G401 (cell line): ENCODE results near the gene C1QL4. TPM values are rescaled to one million over a fixed set of nuclear protein-coding genes. Genes with fewer than 3 reads are reported as not detected.
"Not testable (repeated sequence)": the region's sequence is repeated elsewhere in the genome, so short reads cannot be mapped to it uniquely, and the experiment has no call there.

Experiments used
- DNase-seq: peaks from one replicate; pipeline ENCODE4 v3.0.0-alpha.2; 2015; ENCODE audit warnings: low spot score
- in situ Hi-C: cut with HindIII; loops from 2 replicates; pipeline ENCODE4 v1.10.0; 2016; ENCODE audit warnings: low sequenced_read_pairs, mixed read lengths
- total RNA-seq: library from RNA; depleted of rRNA; stranded (reverse); fragments of >200 nt; shearing (Covaris generic); gene quantifications from 2 replicates; pipeline ENCODE4 v1.2.3, GENCODE V29; 2014

C1QL4 gene
- total RNA-seq, 1 experiment from 2014 or later: 9.7 TPM

DNA sequence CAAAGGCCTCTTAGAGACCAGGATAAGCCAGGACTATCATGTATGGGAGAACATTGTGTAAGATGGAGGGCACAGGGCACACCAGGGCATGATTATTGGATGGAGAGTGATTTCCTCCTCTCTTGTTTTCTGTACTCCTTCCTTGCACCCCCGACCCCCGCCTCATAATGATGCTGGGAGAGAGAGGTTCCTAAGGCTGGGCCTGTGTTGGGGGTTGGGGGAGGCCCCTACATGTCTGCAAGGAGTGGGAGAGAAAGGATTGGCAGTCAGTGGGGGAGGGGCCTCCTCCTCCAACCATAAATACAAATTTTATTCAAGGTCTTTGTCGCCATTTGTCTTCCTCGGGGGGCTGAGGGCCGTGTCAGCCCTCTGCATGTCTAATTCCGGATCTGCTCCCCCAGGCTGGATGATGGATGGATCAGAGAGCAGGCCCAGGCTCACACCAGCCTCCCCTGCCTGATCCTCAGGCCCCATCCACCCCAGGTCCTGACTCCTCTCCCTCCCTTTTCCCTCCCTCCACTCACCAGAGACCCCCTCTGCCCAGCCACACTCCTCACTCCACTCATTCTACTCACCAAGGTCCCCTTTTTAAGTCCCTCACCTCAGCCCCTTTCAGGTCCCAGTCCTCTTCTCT, 2.0 kb upstream of the C1QL4 start:
- in situ Hi-C loops: no loop called here
- no peak for DNase-seq

- no peak for DNase-seq
- in situ Hi-C loops: no loop called here
Observed at GRCh38 chr12:49335955-49336644, 888 bp downstream of the C1QL4 start.

- in situ Hi-C loops: no loop called here
- no peak for DNase-seq
Observed at GRCh38 chr12:49335118-49335954, 1.7 kb downstream of the C1QL4 start.

DNA sequence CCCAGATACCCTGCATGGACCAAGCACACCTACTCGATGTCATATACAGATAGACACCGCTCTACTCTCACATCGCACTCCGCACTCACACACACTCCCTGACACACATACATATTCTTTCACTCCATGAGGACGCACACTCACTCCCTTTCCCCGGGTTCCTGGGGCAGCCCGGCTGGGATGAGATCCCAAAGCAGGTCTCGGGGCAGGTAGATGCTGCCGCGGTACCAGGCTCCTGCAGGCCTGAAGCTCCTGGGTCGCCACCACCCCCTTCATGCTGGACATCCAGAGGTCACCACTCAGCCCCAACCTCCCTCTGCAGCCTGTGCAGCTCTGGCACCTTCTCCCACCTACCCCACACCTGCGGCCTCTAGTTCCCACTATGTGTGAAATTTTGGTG, 2.3 kb downstream of the C1QL4 start:
- no peak for DNase-seq

GRCh38 chr12:49334226-49334625, 2.8 kb downstream of the C1QL4 start:
- in situ Hi-C loops: no loop called here
- DNase-seq: no peak

More for the DNA sequence above, 2.3 kb downstream of the C1QL4 start:
- in situ Hi-C loops: no loop called here

GRCh38 chr12:49333778-49334177, 3.2 kb downstream of the C1QL4 start:
- DNase-seq, in situ Hi-C loops: not testable (repeated sequence)

GRCh38 chr12:49332891-49333371, 4.1 kb downstream of the C1QL4 start:
- in situ Hi-C loops: no loop called here
- no peak for DNase-seq

GRCh38 chr12:49332441-49332861, 4.5 kb downstream of the C1QL4 start:
- no peak for DNase-seq
- in situ Hi-C loops: no loop called here

DNA sequence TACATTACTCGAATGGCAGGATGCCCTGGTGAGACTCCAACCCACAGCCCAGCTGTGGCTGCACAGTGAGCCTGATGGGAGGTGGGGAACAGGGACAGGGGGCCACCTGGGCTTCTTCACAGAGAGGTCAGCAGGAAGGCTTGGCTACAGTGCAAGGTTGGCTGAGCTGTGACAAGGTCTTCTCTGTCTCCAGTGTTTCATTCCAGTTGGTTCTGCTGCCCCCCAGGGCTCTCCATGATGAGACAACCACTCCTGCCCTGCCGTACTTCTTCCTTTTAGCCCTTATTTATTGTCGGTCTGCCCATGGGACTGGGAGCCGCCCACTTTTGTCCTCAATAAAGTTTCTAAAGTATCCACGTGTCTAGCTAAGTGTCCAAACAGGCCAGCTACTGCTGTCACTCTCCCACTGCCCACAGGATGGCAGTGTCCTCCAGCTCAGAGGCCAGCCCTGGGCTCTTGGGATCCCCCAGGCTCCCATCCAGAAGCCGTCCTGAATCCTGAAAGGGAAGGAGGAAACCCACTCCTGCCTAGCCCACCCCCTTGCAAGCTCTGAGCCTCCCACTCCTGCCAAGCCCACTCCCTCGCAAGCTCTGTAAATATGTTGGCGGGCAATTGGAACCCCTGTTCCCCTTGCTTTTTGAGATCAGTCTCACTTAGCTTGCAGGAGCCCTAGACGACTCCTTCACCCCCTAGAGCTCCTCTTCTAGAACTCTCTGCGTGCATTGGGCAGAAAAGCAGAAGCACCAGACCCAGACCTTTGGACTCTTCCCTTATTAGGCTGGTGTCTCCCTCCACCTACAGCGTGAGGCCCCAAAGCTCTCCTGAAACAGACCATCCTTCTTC, 5.4 kb downstream of the C1QL4 start:
- in situ Hi-C loops: no loop called here
- peak; percentile 75 for DNase-seq

GRCh38 chr12:49330631-49331379, 6.2 kb downstream of the C1QL4 start:
- in situ Hi-C loops: no loop called here
- no peak for DNase-seq

DNA sequence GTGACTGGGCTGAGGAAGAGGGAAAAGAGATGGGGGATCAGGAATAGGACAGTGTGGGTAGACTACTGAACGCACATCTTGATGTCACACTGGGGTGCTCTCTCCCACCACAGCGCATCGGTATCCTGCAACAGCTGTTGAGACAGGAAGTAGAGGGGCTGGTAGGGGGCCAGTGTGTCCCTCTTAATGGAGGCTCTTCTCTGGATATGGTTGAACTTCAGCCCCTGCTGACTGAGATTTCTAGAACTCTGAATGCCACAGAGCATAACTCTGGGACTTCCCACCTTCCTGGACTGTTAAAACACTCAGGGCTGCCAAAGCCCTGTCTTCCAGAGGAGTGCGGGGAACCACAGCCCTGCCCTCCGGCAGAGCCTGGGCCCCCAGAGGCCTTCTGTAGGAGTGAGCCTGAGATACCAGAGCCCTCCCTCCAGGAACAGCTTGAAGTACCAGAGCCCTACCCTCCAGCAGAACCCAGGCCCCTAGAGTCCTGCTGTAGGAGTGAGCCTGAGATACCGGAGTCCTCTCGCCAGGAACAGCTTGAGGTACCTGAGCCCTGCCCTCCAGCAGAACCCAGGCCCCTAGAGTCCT, 6.9 kb downstream of the C1QL4 start:
- no peak for DNase-seq

DNA sequence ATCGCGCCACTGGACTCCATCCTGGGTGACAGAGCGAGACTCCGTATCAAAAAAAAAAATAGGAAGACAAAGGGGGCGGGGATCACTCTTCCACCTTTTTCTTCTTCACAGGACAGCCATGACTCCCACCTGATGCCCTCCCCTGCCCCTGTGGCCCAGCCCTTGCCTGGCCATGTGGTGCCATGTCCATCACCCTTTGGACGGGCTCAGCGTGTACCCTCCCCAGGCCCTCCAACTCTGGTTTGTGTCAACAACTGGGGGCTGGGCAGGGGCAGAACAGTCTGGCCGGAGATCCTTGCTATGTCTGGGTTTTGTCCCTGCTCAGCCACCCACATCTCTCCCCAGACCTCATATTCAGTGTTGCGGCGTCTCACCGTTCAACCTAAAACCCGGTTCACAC, 8.2 kb downstream of the C1QL4 start:
- in situ Hi-C loops: no loop called here
- DNase-seq: no peak

More for the DNA sequence above, 6.9 kb downstream of the C1QL4 start:
- in situ Hi-C loops: no loop called here

DNA sequence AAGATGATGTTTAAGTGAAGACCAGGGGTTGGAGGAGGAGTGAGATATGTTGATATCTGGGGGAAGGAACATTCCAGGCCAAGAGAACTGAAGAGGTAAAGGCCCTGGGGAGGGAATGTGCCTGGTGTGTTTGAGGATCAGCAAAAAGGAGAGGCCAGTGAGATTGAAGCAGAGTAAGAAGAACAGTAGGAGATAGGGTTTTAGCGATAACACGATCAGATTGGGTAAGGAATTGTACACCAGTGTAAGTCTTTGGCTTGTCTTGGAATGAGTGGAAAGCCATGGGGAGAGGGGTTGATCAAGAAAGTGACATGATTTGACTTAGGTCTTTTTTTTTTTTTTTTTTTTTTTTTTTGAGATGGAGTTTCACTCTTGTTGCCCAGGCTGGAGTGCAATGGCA, 9.1 kb downstream of the C1QL4 start:
- in situ Hi-C loops: no loop called here
- DNase-seq: no peak

- in situ Hi-C loops: no loop called here
- no peak for DNase-seq
Observed at GRCh38 chr12:49327368-49327767, 9.6 kb downstream of the C1QL4 start.

DNA sequence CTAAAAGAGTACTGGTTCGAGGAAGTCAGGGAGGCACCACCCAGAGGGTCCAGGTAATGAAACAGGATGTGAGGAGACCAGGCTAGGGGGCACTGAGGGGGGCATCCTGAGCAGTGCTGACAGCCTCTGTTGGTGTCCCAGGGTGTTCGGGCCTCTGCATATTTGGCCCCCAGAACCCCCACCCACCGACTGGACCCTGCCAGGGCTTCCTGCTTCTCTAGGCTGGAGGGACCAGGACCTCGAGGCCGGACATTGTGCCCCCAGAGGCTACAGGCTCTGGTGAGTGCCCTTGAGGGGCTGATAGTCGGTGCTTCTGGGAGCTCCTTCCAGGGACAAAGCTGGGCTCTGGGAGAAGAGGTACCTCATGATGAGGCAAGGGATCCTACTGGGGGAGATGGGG, 11.4 kb downstream of the C1QL4 start:
- no peak for DNase-seq
- in situ Hi-C loops: no loop called here

GRCh38 chr12:49323524-49324097, 13.4 kb downstream of the C1QL4 start:
- in situ Hi-C loops: no loop called here
- DNase-seq: no peak

DNA sequence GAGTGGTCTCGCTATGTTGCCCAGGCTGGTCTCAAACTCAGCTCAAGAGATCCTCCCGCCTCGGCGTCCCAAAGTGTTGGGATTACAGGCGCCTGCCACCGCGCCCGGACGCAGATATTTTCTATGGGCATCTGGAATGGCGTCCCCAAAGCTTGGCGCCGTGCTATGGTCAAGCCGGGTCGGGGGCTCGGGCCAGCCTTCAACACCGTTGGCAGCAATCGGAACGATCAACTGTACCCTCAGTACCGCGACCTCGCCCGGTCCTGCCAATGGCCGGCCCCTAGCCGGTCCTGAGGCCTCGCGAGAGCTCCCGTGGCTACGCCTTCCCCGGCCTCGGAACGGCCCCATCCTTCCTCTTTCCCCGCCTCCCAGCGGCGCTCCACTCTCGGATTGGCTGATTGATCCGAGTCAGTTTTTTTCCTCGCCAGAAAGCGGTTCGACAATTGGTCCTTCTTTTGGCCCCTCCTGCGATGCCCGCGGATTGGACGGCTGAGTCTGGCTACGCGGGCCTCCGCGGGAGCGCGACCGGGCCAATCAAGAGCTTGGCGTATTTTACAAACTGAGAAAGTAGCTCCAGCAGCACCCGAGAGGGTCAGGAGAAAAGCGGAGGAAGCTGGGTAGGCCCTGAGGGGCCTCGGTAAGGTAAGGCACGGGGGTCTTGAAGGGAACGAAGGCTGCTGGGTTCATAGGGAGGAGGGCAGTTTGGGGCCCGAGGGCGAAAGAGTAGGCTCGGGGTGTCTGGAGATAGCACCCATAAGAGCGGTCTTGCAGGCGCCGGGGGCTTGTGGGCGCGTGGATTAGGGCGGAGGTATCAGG, 14.1 kb downstream of the C1QL4 start, which contains the start of gene TROAP:
TSS of gene TROAP (plus strand) at position 548 of the 816 bp plus-strand sequence. CDS start 354 bp downstream, outside the sequence.
- in situ Hi-C loops: no loop called here
- peak; percentile 99 for DNase-seq
